GM18519 (cell line): ENCODE measurements around the gene AKR1C2.
"Not testable (repeated sequence)": the region's sequence is repeated elsewhere in the genome, so short reads cannot be mapped to it uniquely, and the experiment has no call there.

Source experiments
- ATAC-seq: cut with Tn5 transposase; IDR thresholded peaks from one replicate; pipeline ENCODE4 v1.9.1; 2021; ENCODE audit warnings: mild to moderate bottlenecking, moderate library complexity; ENCODE audit not compliant: unreplicated experiment, low FRiP score

The AKR1C2 gene

DNA sequence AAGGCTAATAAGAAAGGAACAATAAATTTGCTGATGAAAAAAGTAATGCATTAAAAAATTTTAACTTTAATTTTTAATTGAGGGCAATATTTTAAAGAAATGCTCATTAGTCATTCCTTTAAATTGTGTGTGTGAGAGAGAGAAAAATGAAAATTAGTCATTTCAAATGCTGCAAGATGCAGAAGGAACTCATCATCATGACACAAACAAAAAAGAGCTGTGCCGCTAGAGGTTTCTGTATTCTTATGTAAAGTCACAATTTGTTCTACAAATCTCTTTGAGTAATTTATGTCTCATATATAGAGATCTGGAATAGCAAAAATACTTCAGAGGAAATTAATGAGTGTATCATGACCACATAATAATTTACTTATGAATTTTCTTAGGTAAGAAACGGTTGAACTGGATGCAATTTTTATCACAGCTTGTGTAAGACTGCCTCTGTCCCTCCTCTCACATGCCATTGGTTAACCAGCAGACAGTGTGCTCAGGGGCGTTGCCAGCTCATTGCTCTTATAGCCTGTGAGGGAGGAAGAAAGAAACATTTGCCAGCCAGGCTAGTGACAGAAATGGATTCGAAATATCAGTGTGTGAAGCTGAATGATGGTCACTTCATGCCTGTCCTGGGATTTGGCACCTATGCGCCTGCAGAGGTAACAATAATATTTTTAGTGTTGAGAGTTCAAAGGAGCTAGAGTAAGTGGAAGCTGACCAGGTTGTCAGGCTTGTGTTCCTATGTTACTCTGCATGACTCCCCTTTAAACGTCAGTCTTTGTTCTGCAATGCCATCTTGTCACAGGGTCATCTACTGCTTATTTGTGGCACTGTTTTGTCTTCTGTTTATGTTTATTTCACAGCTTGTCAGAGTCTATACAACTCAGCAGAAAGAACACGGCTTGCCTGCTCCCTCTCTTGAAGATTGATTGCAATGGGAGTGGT is 40.5 kb downstream of the AKR1C2 start, which contains the start of gene AKR1C1:
Gene AKR1C1, plus strand, starts transcription at position 540 of the 939 bp plus-strand sequence. Its CDS starts 30 bp downstream, at position 570.
- ATAC-seq: not testable (repeated sequence)

DNA sequence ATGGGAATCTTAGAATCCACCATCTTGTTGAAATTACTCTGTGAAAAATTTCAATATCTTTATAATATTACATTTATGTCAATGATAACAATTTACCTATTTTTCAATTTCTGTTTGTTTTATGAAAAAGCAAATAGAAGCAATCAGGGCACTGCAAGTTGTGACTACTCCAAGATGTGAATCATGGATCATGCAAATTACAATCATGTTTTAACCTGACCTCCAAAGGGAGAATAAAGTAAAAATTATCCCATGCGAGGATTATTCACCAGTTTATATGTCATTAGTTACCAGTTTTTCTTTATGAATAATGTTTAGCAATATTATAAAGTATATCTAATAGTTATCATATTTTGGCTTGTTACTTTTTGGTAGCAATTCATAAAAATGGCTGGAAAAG is 41.3 kb downstream of the AKR1C2 start:
- ATAC-seq: not testable (repeated sequence)

DNA sequence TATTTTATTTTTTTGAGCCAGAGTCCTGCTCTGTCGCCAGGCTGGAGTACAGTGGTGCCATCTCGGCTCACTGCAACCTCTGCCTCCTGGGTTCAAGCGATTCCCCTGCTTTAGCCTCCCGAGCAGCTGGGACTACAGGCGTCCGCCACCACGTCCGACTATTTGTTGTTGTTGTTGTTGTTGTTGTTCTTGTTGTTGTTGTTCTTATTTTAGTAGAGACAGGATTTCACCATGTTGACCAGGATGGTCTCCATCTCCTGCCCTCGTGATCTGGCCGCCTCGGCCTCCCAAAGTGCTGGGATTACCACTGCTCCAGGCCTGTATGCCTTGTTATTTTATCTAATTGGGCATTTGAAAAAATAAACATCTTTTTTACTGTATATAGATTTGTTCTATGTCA is 42.1 kb downstream of the AKR1C2 start:
- ATAC-seq: not testable (repeated sequence)

DNA sequence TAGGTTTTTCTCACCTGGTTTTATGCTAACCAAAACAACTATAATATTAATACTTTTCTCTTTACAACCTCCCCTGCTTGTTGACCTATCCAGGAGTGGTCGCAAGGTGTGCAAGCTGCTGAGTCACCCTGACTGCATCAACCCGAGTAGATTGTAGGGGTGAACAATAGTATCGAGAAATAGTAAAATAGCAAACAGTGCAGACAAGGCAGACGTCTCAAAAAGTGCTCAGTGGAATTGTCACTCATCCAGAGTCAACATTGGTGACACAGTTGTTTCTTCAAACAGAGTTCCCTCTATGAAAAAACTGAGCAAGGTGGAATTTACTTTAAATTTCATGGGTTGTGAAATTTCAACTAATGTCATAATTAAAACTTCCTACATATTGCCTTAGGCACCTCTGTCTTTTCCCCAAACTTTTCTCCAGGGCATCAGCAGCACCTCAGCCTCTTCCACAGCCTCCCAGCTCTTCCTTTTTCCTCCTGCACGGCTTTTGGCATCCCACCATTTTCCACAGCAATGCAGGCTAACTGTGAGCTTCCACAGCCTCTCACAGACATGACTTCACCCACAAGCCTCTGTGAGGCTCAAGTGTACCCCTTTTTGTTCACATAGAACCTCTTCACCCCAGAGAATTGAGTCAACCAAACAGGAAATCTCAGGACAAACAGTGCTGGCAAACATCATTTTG is 46.6 kb downstream of the AKR1C2 start:
- ATAC-seq: not testable (repeated sequence)

DNA sequence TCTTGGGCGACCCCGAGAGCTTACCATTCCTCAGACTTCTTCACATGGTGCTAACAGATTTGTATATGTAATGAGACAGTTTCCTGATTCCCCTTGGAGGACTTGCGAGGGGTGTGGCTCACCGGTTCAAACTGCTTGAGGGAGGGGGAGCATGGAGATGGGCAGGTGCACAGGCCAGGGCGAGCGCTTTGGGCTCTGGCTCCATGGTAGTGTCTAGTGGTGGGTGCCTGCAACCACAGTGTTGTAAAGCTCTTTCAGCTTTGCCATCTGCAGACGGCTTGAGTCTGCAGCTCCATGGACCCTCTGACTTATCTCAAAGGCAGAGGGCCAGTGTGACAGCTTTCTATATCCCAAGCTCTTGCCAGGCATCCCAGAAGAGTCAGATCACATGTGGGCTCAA is 47.6 kb downstream of the AKR1C2 start:
- ATAC-seq: not testable (repeated sequence)

DNA sequence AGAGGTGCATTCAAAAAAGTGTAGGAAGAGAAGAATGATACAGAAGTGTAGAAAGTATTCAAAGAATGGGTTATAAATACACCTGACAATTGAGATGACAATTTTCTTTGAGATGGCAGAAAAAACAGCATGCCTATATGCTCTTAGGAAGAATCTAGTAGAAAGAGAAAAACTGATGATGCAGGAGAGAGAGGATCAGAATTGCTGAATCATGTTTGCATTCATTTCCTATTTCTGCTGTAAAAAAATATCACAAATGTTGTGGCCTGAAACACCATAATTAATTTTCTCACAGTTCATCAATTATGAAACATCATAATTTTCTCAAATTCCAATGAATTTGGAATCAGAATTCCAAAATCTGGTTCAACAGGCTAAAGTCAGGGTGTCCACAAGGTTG is 50.3 kb downstream of the AKR1C2 start:
- ATAC-seq: no peak

DNA sequence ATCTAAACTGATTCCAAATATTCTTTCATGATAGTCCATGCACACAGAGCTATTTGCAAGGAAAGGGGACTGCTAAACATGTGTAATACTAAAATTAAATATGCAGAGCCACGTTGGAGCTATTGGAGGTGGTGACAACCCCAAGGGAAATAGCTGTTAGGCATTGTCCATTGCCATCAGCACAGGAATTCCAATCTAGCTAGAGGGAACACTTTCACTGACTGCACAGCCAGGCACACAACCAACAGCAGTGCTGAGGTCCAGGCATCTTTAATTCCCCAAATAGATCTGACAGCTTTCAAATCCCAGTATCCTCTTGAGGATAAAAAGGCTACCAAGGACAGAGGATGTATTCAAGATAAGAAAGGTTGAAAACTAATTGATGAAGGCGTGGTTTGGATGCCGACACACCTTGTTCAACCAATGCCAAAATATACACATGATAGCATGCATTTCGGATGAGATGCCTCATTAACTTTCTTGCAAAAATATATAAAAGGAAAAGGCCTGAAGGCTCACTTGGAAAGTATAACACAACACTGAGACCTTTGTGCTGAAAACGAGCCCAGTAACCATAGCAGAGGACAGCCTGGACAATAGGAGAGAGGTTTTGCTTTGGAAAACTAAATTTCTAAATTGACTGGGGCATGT is 52.0 kb downstream of the AKR1C2 start:
- ATAC-seq: not testable (repeated sequence)

DNA sequence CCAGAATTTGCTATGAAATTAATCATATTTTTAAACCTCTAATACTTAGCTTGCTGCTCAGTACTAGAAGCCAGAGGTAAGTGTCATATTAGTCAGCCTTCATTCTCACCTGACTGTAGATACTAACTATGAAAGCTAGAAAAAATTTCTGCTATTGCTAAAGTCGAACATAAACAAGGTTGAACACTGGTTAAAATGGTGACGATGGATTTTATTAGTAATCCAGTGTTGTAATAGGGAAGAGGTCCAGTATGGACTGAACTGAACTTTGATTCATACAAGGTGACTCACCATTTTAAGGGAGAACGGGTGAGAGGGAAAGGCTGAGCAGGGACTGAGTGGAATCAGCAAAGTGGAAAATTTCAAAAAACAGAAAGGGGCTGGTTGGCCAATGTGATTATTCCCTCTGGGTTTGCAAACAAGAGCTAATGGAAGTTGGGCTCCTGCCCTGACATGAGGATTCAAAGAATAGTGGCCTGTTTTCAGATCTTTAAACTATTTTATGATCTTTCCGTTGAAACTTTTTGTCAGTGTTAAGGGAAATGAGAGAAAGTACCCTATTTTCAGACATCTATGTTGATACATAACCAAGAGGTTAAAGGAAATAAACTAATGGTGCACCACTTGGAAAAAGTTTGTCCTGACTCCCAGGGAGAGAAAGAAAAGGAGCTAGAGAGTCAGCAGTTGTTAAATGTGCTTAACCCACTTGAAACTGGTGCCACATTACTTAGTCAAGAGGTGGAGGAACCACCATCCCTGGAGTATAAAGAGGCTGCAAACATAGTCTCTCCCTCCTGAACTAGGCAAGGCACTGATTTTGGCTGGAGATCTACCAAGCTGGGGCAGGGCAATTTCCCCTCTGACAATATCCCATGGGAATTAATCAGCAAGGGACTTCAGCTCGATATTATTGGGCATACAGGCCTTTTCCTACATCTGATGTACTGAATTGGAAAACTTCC is 55.7 kb downstream of the AKR1C2 start:
- no peak for ATAC-seq

DNA sequence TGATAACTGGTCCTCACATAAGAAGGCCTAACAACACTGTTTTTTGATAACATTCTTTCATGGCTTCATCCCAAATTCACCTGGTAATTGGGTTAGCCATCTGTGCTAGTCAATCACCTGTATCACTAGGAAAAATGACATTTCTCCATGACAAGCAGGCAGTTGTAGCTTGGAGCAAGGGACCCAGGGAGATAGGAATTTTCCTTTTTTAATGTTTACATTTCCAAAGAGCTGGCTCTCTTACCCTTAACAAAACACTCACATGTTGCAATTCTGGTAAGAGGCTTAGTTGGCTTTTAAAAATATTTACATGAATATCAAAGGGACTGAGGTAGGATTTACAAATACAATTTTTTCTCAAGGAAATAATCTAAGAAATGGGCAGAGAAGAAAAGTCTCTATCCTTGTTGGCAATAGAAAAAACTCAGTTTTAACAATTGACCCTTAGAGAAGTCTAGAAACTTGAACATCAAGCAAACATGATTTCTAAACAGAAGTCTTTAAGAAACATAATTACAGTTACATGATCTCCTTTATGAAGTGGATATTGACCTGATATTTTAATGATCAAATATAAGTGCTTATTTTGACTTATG is 56.5 kb downstream of the AKR1C2 start:
- no peak for ATAC-seq

DNA sequence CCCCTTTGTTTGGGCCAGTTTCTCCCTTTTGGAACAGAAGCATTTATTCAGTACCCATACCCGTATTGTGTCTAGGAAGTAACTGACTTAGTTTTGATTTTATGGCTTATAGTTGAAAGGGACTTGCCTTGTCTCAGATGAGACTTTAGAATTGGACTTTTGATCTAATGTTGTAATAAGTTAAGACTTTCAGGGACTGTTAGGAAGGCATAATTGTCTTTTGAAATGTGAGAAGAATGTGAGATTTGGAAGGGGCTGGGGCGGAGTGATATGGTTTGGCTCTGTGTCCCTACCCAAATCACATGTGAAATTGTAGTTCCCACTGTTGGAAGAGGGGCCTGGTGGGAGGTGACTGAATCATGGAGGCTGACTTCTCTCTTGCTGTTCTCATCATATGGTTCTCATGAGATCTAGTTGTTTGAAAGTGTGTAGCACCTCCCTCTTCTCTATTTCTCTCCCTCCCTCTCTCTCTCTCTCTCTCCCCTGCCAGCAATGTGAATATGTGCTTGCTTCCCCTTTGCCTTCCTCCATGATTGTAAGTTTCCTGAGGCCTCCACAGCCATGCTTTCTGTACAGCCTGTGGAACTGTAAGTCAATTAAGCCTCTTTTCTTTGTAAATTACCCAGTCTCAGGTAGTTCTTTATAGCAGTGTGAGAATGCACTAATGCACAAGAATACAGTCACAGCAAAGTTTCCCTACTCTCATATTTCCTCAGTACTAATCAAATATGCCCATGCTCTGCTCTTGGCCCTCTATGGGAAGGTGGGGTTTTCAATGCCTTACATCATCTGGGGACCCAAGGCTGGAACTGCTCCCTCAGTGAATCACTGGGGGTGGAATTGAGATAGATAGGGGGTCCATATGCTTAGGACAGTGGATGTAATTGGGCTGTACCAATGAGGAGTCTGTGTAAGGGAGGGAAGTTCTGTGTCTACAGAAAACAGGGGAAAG is 57.6 kb downstream of the AKR1C2 start:
- ATAC-seq: no peak

DNA sequence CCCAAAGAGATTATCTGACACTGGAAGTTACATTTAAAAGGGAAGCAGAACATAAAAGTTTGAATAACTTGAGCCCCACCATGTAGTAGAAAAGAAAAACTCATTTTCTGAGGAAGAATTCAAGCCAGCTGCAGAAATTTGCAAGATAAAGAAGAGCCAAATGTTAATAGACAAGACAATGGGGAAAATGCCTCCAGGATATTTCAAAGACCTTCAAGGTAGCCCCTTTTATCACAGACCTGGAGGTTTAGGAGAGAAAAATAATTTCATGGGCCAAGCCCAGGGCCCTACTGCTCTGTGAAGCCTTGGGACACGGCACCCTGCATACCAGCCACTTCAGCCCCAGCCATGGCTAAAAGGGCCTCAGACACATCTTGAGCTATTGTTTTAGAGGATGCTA is 58.8 kb downstream of the AKR1C2 start:
- ATAC-seq: no peak

DNA sequence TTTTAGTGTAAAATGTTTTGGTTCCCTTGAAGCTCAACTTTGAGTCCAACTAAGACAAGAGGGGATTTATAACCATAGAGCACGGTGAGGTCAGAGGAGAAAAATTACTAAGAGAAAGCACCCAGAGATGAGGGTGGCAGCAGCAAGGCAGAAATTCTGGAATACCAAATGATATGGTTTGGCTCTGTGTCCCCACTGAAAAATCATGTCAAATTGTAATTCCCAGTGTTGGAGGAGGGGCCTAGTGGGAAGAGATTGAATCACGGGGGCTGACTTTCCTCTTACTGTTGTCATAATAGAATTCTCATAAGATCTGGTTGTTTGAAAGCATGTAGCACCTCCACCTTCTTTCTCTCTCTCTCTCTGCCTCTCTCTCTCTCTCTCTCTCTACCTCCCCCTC is 59.8 kb downstream of the AKR1C2 start:
- ATAC-seq: no peak

DNA sequence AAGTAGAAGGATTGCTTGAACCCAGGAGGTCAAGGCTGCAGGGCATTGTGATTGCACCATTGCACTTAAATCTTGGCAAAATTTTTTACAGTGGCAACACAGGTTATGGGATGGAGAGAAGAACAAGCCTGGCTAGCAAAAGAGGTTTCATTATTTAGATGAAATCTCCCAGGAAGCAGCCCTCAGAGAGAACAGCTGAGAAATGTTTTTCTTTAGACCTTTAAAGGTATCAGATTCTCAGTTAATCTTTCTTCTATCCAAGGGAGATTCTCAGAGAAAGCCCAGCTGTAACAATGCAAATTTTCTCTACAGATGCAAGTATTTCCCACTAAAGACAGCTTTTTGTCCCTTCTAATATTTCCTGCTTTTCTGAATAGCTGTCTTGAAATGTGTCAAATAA is 60.2 kb downstream of the AKR1C2 start:
- ATAC-seq: not testable (repeated sequence)

DNA sequence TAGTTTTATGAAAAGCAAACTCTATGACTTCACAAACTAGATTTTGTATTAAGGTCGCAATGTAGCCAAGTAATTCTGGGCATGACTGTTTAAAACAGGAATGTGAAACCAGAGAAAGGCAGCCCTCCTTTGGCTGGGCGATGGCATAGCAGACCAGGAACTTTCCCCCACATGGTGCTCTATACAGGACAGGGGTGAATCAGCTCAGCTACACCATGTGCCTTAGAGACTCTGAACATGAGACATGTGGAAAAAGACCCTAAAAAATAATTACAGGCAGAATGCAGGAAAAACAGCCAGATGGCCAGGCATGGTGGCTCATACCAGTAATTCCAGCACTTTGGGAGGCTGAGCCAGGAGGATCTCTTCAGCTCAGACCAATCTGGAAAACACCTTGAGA is 60.7 kb downstream of the AKR1C2 start:
- not testable (repeated sequence) for ATAC-seq

DNA sequence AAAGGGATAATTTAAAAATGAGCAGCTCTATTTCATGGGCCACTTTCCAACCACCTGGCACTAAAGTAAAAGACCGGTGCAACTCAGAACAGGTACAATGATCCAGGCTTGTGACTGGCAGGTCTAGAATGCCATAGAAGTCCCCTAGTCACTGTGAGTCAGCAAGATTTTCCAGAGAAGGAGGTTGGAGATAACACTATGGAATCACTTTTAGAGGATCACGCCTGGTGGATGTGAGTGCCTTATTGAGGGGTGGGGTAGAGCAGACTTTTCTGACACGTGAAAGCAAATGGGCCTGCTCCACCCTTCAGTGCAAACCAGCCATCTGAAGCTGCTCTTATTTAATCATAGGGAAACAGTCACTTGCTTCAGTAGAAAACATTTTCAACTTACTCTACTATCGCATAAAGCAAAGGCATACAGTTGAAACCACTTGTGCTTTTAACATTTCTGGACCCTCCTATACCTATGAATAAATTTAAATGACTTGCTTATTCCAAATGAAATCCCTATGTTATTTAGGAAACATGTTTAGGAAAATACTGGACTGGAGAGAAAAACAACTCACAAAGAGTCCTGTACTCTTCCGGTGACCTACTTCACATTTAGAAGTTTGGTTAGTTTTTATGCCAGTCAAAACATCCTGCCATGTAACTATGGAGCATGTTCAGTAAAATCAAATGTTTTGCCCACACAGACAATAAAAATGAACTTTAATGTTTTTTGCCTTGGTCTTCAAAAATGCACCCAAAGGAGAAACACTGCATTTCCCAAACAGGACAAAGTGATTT is 61.9 kb downstream of the AKR1C2 start:
- no peak for ATAC-seq

DNA sequence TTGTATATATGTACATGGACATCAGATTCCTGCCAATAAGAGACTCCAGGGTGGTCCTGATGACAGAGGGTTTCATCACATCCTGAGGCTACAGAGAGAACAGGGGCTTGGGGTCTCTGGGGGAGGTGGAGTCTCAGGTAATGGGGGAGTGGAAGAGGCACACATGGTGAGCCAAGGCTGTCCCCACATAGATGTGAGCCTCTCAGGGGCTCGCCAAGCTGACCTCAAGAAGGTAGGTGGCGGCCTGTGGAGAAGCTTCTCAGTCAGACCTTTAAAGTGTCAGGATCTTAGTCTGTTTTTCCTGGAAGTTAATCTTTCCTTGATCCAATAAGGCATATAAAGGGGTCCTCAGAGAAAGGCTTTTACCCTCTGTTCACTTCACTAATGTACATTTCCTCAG is 62.7 kb downstream of the AKR1C2 start:
- not testable (repeated sequence) for ATAC-seq

DNA sequence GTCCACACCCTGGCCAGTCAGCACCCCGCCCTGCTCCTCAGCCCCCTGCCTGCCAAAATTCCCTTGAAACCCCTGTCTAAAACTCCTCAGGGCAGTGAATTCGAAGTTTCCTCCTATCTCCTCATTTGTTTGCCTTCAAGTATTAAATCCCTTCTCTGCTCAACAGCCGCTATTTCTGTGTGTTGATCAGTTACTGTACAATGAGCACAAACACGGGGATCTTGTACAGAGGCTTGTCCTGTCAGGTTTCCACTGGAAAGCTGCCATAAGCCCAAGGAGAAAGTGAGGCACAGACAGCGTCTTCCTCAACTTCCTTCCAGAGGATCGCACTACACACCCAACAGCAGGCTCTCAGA is 63.6 kb downstream of the AKR1C2 start:
- ATAC-seq: not testable (repeated sequence)
